Measurements from ENCODE around the gene ADGRG2.

DNA sequence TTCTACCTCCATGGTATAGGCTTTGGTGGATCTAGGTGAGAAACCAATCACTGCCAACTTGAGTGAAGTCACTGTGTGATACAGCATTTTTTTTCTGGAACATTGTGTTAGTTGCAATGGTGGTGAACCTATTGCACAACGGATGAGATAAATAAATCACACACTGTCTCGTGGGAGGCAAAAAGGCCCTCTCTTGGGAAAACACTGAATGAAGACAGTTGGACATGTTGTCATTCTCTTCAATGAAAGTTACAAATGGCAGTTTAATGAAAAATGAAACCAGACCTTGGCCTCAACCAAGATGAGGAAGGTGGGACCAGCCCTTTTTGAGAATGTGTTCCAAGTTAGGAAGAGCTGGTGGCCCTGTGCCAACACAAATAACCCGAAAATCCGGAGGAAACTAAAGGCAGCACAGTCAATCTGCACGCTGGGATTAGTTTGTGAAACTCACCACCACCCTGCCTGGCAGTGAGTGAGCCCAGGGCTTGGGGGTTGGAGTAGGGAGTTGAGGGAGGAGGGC lies 5.4 kb upstream of the ADGRG2 start:
- TF ChIP-seq, protein P1, sequence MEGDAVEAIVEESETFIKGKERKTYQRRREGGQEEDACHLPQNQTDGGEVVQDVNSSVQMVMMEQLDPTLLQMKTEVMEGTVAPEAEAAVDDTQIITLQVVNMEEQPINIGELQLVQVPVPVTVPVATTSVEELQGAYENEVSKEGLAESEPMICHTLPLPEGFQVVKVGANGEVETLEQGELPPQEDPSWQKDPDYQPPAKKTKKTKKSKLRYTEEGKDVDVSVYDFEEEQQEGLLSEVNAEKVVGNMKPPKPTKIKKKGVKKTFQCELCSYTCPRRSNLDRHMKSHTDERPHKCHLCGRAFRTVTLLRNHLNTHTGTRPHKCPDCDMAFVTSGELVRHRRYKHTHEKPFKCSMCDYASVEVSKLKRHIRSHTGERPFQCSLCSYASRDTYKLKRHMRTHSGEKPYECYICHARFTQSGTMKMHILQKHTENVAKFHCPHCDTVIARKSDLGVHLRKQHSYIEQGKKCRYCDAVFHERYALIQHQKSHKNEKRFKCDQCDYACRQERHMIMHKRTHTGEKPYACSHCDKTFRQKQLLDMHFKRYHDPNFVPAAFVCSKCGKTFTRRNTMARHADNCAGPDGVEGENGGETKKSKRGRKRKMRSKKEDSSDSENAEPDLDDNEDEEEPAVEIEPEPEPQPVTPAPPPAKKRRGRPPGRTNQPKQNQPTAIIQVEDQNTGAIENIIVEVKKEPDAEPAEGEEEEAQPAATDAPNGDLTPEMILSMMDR (tag by site-specific recombination; IDR thresholded peaks at IDR 0.05): no peak
- no peak for TF ChIP-seq ZNF792 (tag by site-specific recombination; IDR thresholded peaks at IDR 0.05)
- TF ChIP-seq, protein P2, sequence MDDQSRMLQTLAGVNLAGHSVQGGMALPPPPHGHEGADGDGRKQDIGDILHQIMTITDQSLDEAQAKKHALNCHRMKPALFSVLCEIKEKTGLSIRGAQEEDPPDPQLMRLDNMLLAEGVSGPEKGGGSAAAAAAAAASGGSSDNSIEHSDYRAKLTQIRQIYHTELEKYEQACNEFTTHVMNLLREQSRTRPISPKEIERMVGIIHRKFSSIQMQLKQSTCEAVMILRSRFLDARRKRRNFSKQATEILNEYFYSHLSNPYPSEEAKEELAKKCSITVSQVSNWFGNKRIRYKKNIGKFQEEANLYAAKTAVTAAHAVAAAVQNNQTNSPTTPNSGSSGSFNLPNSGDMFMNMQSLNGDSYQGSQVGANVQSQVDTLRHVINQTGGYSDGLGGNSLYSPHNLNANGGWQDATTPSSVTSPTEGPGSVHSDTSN (CRISPR knock-in tag; IDR thresholded peaks at IDR 0.05): no peak
- no peak for TF ChIP-seq ZNF558 (tag by site-specific recombination; IDR thresholded peaks at IDR 0.05)

Measured in HEK293 (cell line).